ENCODE data around the gene PRKAG2. TPM values are rescaled to one million over a fixed set of nuclear protein-coding genes. Genes with fewer than 3 reads are reported as not detected.

Gene PRKAG2
- polyA plus RNA-seq, 1 of the 3 experiments (the other 2 are of a cell fraction), result 51.6 TPM

DNA sequence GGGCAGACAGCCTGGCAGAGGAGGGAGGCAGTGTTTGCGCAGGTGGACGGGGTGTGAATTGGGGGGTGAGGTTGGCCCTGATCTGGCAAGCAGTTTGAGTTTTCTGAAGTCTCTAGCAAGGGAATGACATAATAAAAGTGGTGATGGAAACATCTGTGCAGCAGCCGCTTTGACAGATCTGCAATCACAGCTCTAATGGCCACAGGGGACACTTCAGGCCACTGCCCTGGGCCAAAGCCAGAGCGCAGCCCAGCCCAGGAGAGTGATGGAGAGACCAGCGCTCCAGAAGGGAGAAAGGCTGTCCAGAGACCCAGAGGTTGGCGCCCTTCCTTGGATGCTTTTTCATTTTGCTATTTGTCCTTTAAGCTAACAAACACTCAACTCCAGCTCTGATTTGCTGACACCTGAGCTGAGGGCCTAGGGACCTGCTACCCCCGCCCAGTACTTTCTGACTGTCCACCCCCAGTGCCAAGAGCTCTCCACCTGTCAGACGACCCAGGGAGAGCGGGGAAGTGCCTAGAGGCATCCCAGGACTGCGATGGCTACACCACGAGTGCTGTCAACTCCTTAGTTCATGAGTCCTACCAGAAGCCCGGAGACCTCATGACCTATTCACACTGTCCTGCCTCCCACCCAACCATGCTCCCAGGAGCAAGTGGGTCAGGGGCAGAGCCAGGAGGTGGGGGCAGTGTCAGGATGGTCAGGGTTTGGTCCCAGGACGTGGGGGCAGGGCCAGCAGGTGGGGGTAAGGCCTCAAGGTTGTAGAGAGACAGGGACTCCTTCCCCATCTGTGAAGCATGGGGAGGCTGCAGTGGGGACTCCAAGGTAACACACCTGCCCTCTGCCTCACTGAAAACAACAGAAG lies 112.6 kb downstream of the PRKAG2 start:
- Histone ChIP-seq H3K27ac (ENCODE audit: low read depth in 2 of 2, low read length in 1 of 2) (no peak overlapping the region; a peak in 1 of 4 replicates), H4K20me1 (ENCODE audit: insufficient read depth) (no peaks in the 10 kb centered on the region), H3K9ac (no peak overlapping the region), H3K27me3 (ENCODE audit: insufficient read depth) (peaks cover 29% of the 10 kb centered on the region), H3F3A (replicated peaks; ENCODE audit: insufficient read depth) (no peaks in the 10 kb centered on the region), H3K4me1 (ENCODE audit: control insufficient read depth in 1 of 2, insufficient read depth in 2 of 2, low read depth in 1 of 2, low read length in 1 of 2) (peaks cover 0 to 23% of the 10 kb centered on the region in 2 experiments; a peak in 1 of 4 replicates), H2AFZ (ENCODE audit: low read depth) (no peak overlapping the region), H3K9me2 (no peaks in the 10 kb centered on the region), H3K4me2 (no peak overlapping the region), H3K4me3 (ENCODE audit: low read depth in 2 of 2, low read length in 1 of 2) (no peak overlapping the region), H3K9me3 (no peaks in the 10 kb centered on the region), H3K36me3 (replicated peaks in 1 of 2; ENCODE audit: control insufficient read depth in 1 of 2, insufficient read depth in 2 of 2, low read length in 1 of 2) (no peaks in the 10 kb centered on the region), H3K79me2 (ENCODE audit: insufficient read depth) (no peaks in the 10 kb centered on the region)
- no peak for TF ChIP-seq RAD21 (IDR thresholded peaks at IDR 0.05; ENCODE audit: low read length)
- no peak for TF ChIP-seq CHD2 (IDR thresholded peaks at IDR 0.05; ENCODE audit: low read length, partially characterized antibody)
- TF ChIP-seq, protein P1, sequence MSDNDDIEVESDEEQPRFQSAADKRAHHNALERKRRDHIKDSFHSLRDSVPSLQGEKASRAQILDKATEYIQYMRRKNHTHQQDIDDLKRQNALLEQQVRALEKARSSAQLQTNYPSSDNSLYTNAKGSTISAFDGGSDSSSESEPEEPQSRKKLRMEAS (IDR thresholded peaks at IDR 0.05; ENCODE audit: low read depth), result no peak
- TF ChIP-seq FOXM1 (IDR thresholded peaks at IDR 0.05; ENCODE audit: low read depth), result no peak
- TF ChIP-seq, protein P2, sequence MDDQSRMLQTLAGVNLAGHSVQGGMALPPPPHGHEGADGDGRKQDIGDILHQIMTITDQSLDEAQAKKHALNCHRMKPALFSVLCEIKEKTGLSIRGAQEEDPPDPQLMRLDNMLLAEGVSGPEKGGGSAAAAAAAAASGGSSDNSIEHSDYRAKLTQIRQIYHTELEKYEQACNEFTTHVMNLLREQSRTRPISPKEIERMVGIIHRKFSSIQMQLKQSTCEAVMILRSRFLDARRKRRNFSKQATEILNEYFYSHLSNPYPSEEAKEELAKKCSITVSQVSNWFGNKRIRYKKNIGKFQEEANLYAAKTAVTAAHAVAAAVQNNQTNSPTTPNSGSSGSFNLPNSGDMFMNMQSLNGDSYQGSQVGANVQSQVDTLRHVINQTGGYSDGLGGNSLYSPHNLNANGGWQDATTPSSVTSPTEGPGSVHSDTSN (IDR thresholded peaks at IDR 0.05), result no peak
- no peak for TF ChIP-seq NFIC (IDR thresholded peaks at IDR 0.05; ENCODE audit: borderline replicate concordance)
- TF ChIP-seq YY1 (IDR thresholded peaks at IDR 0.05; ENCODE audit: low read depth), result no peak
- TF ChIP-seq, protein P3, sequence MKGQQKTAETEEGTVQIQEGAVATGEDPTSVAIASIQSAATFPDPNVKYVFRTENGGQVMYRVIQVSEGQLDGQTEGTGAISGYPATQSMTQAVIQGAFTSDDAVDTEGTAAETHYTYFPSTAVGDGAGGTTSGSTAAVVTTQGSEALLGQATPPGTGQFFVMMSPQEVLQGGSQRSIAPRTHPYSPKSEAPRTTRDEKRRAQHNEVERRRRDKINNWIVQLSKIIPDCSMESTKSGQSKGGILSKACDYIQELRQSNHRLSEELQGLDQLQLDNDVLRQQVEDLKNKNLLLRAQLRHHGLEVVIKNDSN (IDR thresholded peaks at IDR 0.05; ENCODE audit: borderline replicate concordance, low read depth), result no peak
- TF ChIP-seq FOSL2 (IDR thresholded peaks at IDR 0.05; ENCODE audit: borderline replicate concordance, low read depth), result no peak
- no peak for TF ChIP-seq TCF12 (IDR thresholded peaks at IDR 0.05)
- TF ChIP-seq TEAD4 (IDR thresholded peaks at IDR 0.05; ENCODE audit: borderline replicate concordance, insufficient read depth), result no peak
- TF ChIP-seq, protein P4, sequence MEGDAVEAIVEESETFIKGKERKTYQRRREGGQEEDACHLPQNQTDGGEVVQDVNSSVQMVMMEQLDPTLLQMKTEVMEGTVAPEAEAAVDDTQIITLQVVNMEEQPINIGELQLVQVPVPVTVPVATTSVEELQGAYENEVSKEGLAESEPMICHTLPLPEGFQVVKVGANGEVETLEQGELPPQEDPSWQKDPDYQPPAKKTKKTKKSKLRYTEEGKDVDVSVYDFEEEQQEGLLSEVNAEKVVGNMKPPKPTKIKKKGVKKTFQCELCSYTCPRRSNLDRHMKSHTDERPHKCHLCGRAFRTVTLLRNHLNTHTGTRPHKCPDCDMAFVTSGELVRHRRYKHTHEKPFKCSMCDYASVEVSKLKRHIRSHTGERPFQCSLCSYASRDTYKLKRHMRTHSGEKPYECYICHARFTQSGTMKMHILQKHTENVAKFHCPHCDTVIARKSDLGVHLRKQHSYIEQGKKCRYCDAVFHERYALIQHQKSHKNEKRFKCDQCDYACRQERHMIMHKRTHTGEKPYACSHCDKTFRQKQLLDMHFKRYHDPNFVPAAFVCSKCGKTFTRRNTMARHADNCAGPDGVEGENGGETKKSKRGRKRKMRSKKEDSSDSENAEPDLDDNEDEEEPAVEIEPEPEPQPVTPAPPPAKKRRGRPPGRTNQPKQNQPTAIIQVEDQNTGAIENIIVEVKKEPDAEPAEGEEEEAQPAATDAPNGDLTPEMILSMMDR (IDR thresholded peaks at IDR 0.05), result no peak
- no peak for TF ChIP-seq SMC3 (IDR thresholded peaks at IDR 0.05; ENCODE audit: low read depth, low read length)
- TF ChIP-seq MEF2A (IDR thresholded peaks at IDR 0.05; ENCODE audit: borderline replicate concordance, low read depth), result no peak
- TF ChIP-seq EZH2phosphoT487 (IDR thresholded peaks at IDR 0.05; ENCODE audit: borderline replicate concordance, low read depth), result no peak
- CTCF ChIA-PET, result interaction anchor here (0.7 to 22.2 kb wide), 11 partner anchors 10 to 448 kb away, joined by 3 to 333 read pairs (median 5); no protein-coding TSS in a partner anchor
- 61% methylated on average over 9 of the region's 13 CpGs for WGBS (ENCODE audit: low lambda C conversion rate)
- no peak for DNase-seq
- POLR2A ChIA-PET, result interaction anchor here (0.6 to 0.9 kb wide), 2 partner anchors 18 to 512 kb away, joined by 3 read pairs; no protein-coding TSS in a partner anchor
